HG03280 (cell line): ENCODE data around the gene MMRN1.

Source experiments
- ATAC-seq: cut with Tn5 transposase; IDR thresholded peaks from one replicate; pipeline ENCODE4 v1.9.1; 2021; ENCODE audit warnings: mild to moderate bottlenecking, moderate library complexity; ENCODE audit not compliant: unreplicated experiment

Gene MMRN1

DNA sequence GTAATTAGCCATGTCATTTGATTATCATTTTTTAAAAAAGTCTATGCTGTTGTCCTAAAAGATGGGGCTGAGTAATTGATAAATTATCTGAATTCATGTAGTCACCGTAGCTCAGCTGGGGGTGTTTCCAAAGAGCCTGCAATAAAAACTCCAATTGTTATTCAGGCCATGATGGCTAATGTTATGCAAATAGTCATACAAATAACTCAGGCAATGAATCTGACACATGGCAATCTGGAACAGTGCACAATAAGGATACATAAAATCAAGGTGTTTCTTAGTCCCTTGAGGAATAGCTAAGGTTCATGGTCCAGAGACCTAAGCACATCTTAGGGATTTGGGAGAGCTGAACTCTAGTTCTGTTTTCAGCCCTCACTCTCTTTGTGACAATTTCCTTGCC is 15.2 kb downstream of the MMRN1 start:
- no peak for ATAC-seq

GRCh38 chr4:89913623-89914022 is 19.0 kb downstream of the MMRN1 start:
- ATAC-seq: no peak

DNA sequence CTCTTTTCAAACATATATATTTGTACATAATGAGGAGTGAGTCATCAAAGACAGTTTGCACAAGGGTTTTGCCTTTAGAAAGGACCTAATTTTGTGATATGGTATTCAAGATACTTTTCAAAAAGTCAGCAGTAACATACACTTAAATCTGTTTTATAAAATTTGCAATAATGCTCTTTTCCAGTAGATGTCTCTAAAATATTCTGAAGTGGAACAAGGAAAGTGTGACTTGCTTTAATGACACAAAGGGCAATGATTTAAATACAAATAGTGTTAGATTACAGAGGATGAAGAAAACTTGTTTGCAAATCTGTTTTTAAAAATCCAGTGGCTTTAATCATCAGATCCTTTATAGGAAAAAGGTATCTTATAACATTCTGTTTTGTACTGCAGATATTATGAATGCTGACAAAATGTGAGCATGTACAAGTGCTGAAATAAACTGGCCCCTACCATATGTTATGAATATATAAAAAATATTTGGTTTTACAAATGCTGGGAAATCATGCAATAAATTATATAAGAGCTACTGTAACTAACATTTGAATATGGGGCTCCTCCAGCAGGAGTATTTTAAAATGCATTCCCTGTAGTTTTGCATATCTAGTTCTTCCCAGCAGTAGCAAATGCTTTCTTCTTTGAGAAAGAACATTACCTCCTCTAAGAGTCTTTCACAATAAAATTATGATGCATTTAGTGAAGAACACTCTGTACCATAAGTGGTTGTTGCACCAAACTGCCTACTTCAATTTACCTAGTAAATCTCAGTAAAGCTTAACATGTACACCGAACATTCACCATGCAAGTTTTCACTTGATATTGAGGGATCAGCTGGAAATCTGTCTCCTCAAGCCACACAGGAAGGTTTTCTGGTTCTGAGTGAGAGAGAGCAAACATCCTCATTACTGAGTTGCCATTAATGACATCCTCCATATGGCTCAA is 20.2 kb downstream of the MMRN1 start:
- no peak for ATAC-seq

GRCh38 chr4:89915937-89916336 is 21.3 kb downstream of the MMRN1 start:
- no peak for ATAC-seq

- ATAC-seq: no peak
These were observed 28.3 kb downstream of the MMRN1 start for GRCh38 chr4:89922848-89923416.

- ATAC-seq: no peak
These were observed 34.2 kb downstream of the MMRN1 start for GRCh38 chr4:89928838-89929237.

DNA sequence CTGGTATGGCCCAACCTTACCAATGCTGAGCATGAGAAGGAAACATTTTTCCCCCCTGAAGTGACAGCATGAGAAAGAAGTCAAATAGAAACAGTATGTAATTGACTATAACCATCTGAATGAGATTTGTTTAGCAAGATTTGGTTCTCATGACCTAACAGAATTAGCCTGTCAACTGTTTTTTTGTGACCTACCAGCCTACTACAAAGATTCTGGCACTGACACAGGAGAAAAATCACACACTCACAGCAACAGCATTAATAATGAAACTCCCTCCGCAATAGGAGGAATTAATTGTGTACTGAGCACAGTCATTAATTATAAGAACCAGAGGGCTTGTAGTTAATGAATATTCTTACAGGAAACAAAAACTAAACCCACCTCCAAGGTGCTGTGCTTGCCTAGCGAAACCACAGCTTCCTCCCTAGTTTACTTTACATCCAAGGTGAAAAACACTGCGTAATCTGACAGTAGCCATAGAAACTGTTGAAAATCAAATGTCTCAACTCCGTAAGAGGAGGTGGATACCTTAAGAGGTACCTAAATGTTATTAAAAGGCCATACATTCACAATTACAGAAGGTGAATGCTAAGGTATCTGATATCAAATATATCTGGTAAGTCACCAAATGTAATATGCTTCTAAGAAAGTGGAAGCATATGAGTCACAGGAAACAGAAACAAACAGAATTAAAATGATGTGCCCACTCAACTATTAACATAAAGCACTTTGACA is 34.9 kb downstream of the MMRN1 start:
- peak; percentile 60 for ATAC-seq

GRCh38 chr4:89939546-89939945 is 44.9 kb downstream of the MMRN1 start:
- ATAC-seq: no peak

DNA sequence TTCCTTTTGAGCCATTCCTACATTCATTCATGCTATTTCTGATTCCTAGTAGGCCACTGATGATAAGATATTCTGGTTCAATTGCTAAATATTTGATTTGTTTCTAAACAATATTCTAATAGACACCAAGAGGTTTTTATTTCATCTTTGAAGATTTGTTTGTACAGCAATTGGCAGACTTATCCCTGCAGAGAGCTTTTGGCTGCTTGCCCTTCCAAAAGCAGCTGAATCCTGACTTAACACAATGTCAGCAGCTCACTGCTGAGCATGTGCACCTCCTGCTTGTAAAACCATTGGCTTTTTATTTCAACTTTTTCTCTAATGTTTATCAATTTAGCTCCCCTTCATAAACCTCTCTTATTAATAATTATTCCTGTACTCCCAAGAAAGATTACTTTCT is 45.3 kb downstream of the MMRN1 start:
- ATAC-seq: no peak

GRCh38 chr4:89942811-89943210 is 48.2 kb downstream of the MMRN1 start:
- no peak for ATAC-seq

- no peak for ATAC-seq
These were observed 55.2 kb downstream of the MMRN1 start for GRCh38 chr4:89949782-89950387.

DNA sequence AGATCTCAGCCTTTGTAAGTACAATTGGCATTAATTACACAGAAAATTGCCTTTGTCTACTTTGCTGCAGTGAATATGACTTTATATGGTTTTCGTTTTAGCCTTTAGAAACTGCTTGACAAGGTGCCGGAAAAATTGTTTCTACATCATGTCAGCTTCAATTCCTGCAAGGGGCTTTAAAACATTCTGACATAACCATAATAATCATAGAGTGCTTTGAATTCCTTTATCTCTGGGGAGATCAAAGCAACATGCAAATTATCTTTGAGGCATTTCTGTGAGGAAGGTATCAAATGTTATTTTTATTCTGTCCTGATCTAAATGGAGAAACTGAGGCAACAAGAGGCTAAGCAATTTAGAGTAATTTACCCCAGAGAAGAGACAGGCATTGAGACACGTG is 57.8 kb downstream of the MMRN1 start:
- ATAC-seq: no peak

- no peak for ATAC-seq
These were observed 60.4 kb downstream of the MMRN1 start for GRCh38 chr4:89954906-89955695.

DNA sequence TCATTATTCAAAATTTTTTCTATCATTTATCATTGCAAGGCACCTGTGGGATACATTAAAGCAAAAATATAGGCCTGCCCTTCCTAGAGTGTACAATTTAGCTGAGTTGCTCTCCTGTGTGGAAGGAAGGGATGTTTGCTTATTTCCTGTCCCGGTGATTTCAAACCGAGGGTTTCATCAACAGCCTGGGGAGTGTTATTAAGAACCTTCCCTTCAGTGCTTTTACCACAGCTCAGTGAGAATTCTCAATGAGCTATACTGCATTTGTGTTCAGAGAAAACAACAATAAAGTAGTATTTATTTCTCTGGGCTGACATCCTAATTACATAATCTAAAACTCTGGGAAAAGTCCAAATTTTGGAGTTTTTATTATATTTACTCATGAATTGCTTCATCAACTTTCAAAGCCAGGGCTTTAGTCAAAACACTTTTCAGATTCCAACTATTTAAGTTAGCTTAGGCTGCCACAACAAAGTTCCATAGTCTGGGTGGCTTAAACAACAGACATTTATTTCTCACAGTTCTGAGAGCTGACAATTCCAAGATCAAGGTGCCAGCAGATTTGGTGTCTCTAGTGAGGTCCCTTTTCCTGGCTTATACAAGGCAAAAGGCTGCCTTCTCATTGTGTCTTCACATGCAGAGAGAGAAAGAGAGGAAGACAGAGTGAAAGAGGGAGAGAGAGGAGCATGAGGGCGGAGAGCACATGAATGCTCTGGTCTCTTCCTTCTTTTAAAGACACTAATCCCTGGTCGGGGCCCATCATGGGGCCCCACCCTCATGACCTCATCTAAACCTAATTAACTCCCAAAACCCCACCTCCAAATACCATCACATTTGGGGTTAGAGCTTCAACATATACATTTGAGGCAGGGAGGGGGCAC is 62.6 kb downstream of the MMRN1 start:
- ATAC-seq: no peak

DNA sequence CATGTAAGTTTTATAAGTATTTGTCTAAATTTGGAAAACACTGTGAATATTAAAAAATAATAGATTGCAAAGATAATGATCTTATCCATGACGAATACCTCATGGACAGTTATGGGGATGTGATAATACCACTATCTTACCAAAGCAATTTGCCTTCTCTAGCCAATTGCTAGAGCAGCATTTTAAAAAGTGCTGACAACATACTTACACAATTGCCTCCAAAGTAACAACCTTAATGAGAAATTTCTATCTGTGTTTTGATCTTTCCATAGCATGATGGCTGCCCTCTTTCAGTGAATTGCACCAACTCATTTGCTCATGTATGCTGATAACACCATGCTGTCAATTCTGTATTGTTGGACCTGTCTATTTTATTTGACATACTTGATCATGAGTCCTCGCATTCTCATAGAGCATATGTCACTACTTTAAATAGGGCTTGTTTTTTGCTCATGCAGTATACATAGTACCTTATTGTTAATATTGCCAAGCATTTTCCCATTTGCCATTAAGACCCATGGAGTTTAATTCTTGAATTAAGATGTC is 87.2 kb downstream of the MMRN1 start:
- ATAC-seq: no peak

DNA sequence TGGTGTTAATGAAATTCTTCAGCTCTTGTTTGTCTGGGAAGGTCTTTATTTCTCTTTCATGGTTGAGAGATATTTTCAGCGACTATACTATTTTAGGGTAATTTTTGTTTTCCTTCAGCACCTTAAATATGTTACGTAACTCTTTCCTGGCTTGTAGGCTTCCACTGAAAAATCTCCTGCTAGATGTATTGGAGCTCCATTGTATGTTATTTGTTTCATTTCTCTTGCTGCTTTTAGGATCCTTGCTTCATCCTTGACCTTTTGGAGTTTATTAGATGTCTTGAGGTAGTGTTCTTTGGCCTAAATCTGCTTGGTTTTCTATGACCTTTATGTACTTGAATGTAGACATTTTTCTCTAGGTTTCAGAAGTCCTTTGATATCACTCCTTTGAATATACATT is 93.6 kb downstream of the MMRN1 start:
- ATAC-seq: no peak

DNA sequence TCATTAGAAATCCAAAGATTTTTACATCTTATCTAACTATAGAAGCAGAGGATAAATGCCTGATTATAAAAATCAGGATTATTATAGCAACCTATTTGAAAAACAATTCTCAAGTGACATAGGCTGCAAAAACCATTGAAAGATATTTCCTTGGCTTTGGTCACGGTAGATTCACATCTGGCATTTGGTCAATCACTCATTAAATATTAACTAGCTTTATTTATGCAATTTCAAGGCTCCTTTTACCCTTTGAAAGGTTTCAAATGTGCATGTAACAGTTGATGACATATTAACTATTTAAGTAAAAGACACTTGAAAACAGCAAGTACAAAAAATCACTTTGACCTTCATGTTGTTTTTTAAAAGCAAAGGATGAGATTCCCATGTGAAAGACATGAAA is 98.1 kb downstream of the MMRN1 start:
- no peak for ATAC-seq

DNA sequence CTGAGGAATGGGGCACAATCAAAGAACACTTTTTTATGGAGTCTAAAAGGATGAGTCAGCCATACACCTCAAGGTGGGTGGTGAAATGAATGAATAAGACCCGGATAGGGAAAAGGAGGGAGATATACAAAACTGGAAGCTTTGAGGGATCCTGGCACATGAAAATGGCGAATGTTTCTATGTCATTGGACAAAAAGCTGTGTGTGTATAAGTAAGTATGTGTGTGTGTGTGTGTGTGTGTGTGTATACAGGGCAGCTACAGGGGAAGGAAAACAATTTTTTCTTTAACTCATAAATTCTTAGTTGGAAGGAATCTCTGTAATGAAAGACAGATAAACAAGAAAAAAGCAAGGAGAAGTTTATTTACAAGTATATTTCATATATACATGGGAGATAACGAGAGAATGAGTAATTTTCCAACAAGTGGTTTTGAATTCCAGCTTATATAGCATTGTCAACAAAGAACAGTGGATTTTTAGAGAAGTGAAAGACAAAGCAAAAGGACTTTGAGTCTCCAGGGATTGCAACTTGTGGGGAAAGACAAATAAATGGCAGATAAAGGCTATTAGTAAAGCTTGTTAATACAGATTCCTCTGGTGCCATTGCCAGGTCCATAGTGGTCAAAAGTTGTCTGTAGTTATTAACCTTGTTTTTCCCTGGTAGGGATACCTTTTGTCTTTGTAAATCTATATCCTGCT is 99.7 kb downstream of the MMRN1 start:
- ATAC-seq: no peak

DNA sequence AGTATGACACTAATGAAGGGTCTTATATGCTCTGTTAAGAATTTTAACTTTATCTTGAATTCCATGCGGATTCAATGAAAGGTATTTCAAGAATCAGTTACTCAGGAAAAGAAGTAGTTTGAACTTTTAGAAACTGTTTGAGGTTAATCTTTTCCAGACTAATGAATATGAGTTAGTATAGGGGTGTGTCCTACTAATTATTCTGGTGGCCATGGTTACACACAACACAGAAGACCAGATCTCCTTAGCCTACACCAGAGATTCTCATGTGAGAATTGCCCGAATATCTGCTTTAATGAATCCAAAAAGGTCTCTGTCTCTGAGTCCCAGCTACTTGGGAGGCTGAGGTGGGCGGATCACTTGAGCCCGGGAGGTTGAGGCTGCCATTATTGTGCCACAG is 100.4 kb downstream of the MMRN1 start:
- ATAC-seq: no peak
